GM19043 (cell line): ENCODE measurements around the gene RUNDC3A.
"Not testable (repeated sequence)": the region's sequence is repeated elsewhere in the genome, so short reads cannot be mapped to it uniquely, and the experiment has no call there.

Experiments used
- ATAC-seq: cut with Tn5 transposase; IDR thresholded peaks from one replicate; pipeline ENCODE4 v1.9.1; 2021; ENCODE audit warnings: low read depth; ENCODE audit not compliant: unreplicated experiment

RUNDC3A gene

GRCh38 chr17:44355642-44356099 is 47.3 kb downstream of the RUNDC3A start:
- ATAC-seq: no peak

- ATAC-seq: no peak
Measured at GRCh38 chr17:44356241-44356640, 47.8 kb downstream of the RUNDC3A start.

GRCh38 chr17:44358066-44358465 is 49.7 kb downstream of the RUNDC3A start:
- ATAC-seq: no peak

GRCh38 chr17:44359006-44359405 is 50.6 kb downstream of the RUNDC3A start:
- no peak for ATAC-seq

- no peak for ATAC-seq
Measured at GRCh38 chr17:44359458-44360143, 51.2 kb downstream of the RUNDC3A start.

- ATAC-seq: no peak
Measured at GRCh38 chr17:44360144-44360533, 51.7 kb downstream of the RUNDC3A start.

GRCh38 chr17:44360826-44361225 is 52.4 kb downstream of the RUNDC3A start:
- no peak for ATAC-seq

GRCh38 chr17:44361292-44362260 is 53.2 kb downstream of the RUNDC3A start:
- ATAC-seq: no peak

GRCh38 chr17:44362459-44362948 is 54.1 kb downstream of the RUNDC3A start:
- ATAC-seq: no peak

GRCh38 chr17:44362949-44363612 is 54.7 kb downstream of the RUNDC3A start:
- ATAC-seq: no peak

GRCh38 chr17:44363613-44364159 is 55.3 kb downstream of the RUNDC3A start, which contains the start of gene FAM171A2:
FAM171A2 (minus strand) TSS chr17:44363853; CDS start chr17:44363714, 139 bp downstream.
- no peak for ATAC-seq

- ATAC-seq: not testable (repeated sequence)
Measured at GRCh38 chr17:44365051-44365450, 56.6 kb downstream of the RUNDC3A start.

- ATAC-seq: no peak
Measured at GRCh38 chr17:44367231-44367979, 59.0 kb downstream of the RUNDC3A start.
